GM12878 (cell line): ENCODE measurements around the gene ADARB1. TPM values are rescaled to one million over a fixed set of nuclear protein-coding genes. Genes with fewer than 3 reads are reported as not detected.

Experiments
- ATAC-seq: fragments of 200-7000 bp; cut with Tn5 transposase; 3 replicates; pipeline ENCODE4 v1.9.1; 2020; ENCODE audit warnings: mild to moderate bottlenecking, moderate library complexity
- BruUV-seq: library from RNA; stranded (reverse); fragments of 400-500 nt; replicated peaks from 2 replicates; lab custom pipeline; 2021; lab: Mats Ljungman, UMichigan
- CTCF ChIA-PET: fragments of 300-600 bp; sonication (Branson Sonifier 250); formaldehyde crosslinking; extraction: SDS; loops from one replicate; lab custom pipeline; 2021; ENCODE audit warnings: inconsistent platforms; lab: Yijun Ruan, JAX
- POLR2A ChIA-PET: fragments of 350-600 bp; formaldehyde crosslinking; extraction: SDS; loops from one replicate; lab custom pipeline; 2021; ENCODE audit warnings: inconsistent platforms; lab: Charles Lee
- RAD21 ChIA-PET: fragments of 300-600 bp; sonication (Branson Sonifier 250); formaldehyde crosslinking; loops from one replicate; lab custom pipeline; 2023; ENCODE audit warnings: antibody characterized with exemption; ENCODE audit not compliant: unreplicated experiment; lab: Charles Lee
- SMC1A ChIA-PET: fragments of 300-600 bp; sonication (Branson Sonifier 250); formaldehyde crosslinking; loops from one replicate; lab custom pipeline; 2023; ENCODE audit not compliant: unreplicated experiment, uncharacterized antibody; lab: Charles Lee
- DNase-seq: peaks from one replicate; pipeline ENCODE4 v3.0.0-alpha.2; 2011; ENCODE audit warnings: low read depth, low spot score
- FAIRE-seq: peaks from 3 replicates; lab custom pipeline; 2011; peaks lifted over from hg19 to GRCh38; lab: Jason Lieb, UNC
- H2AFZ ChIP-seq: 2 replicates; pipeline ENCODE4 v1.6.0; 2011; ENCODE audit warnings: low read depth, low read length, control low read depth; ENCODE audit not compliant: control insufficient read depth
- H3K27ac ChIP-seq: 2 replicates; pipeline ENCODE4 v1.5.1; 2011; ENCODE audit warnings: control low read depth; ENCODE audit not compliant: control insufficient read depth, insufficient read depth
- H3K27me3 ChIP-seq, 2 experiments: replicated peaks in 1 of 2; 2 replicates each; pipeline versions ENCODE4 v1.6.0 to v1.6.1; 2011; ENCODE audit warnings: low read length in 1 of 2; ENCODE audit not compliant: control insufficient read depth in 2 of 2, insufficient read depth in 2 of 2
- H3K36me3 ChIP-seq, 2 experiments: 2 replicates each; pipeline ENCODE4 v1.5.1; 2011; ENCODE audit warnings: low read length in 1 of 2; ENCODE audit not compliant: control insufficient read depth in 2 of 2, insufficient read depth in 2 of 2
- H3K4me1 ChIP-seq: 2 replicates; pipeline ENCODE4 v1.6.1; 2011; ENCODE audit warnings: mild to moderate bottlenecking, low read length, moderate library complexity, mixed read lengths; ENCODE audit not compliant: control insufficient read depth, insufficient read depth
- H3K4me2 ChIP-seq: 2 replicates; pipeline ENCODE4 v1.6.0; 2011; ENCODE audit warnings: control low read depth; ENCODE audit not compliant: control insufficient read depth, insufficient read depth
- H3K4me3 ChIP-seq: fragments of 200-600 bp; sonication (generic); 2 replicates; pipeline ENCODE4 v1.5.1; 2016
- H3K79me2 ChIP-seq: 2 replicates; pipeline ENCODE4 v1.6.0; 2011; ENCODE audit warnings: low read length; ENCODE audit not compliant: control insufficient read depth, insufficient read depth
- H3K9ac ChIP-seq: 2 replicates; pipeline ENCODE4 v1.8.0; 2011; ENCODE audit warnings: low read length, control low read depth, mixed read lengths; ENCODE audit not compliant: control insufficient read depth, insufficient read depth
- H3K9me3 ChIP-seq: replicated peaks from 3 replicates; pipeline ENCODE4 v1.5.1; 2011; ENCODE audit warnings: mild to moderate bottlenecking, low read length; ENCODE audit not compliant: control insufficient read depth, insufficient read depth
- H4K20me1 ChIP-seq: 2 replicates; pipeline ENCODE4 v1.6.0; 2011; ENCODE audit not compliant: control insufficient read depth, insufficient read depth
- CHD1 ChIP-seq: IDR thresholded peaks from 2 replicates; pipeline ENCODE4 v1.6.1; 2012; ENCODE audit warnings: low read depth, low read length, improper control_type of control experiment
- RCOR1 ChIP-seq: conservative IDR thresholded peaks from 2 replicates; pipeline ENCODE4 v1.6.1; 2012; ENCODE audit warnings: low read depth, low read length, improper control_type of control experiment
- SREBF1 ChIP-seq: IDR thresholded peaks from 2 replicates; pipeline ENCODE4 v1.6.1; 2012; ENCODE audit warnings: mild to moderate bottlenecking, low read length
- ZBTB4 ChIP-seq: fragments of 450-650 bp; formaldehyde crosslinking; IDR thresholded peaks from 2 replicates; pipeline ENCODE4 v1.4.0; 2022; ENCODE audit warnings: mild to moderate bottlenecking, moderate library complexity
- WGBS: methylation state at CpG from one replicate; pipeline ENCODE4 v1.1.6; 2016; ENCODE audit warnings: low lambda C conversion rate; ENCODE audit not compliant: insufficient replicate concordance, insufficient coverage; ENCODE audit errors: missing lambda C conversion rate; 5-methylcytosine and 5-hydroxymethylcytosine counted together
- in situ Hi-C: fragments of 300-500 bp; cut with MboI; formaldehyde crosslinking; loops from 9 replicates; pipeline ENCODE4 v1.14.3; 2018; ENCODE audit warnings: mixed read lengths
- intact Hi-C: fragments of 100-400 bp; cut with micrococcal nuclease; formaldehyde crosslinking; loops from one replicate; pipeline ENCODE4 v1.14.2; 2022; ENCODE audit not compliant: unreplicated experiment
- polyA plus RNA-seq, 11 experiments: library from polyadenylated mRNA; depleted of rRNA in 4 of 11; unstranded in 6 of 11; stranded (reverse) in 5 of 11; fragments of >200 nt; fragmentation: Nextera tagmentation in 4 of 11; fragmentation: Illumina TruSeq in 1 of 11; extraction: Ambion mirVana in 4 of 11; extraction: Trizol in 1 of 11; gene quantifications; 1 replicate in 1 of 11; 2 replicates in 10 of 11; pipeline versions ENCODE4 v1.2.1 to v1.2.3, GENCODE V29; 2011 to 2016; ENCODE audit warnings: inconsistent platforms in 2 of 11, missing spikeins in 2 of 11, low read depth in 1 of 11
- total RNA-seq, 4 experiments: library from RNA; depleted of rRNA in 3 of 4; stranded (reverse); fragments of >200 nt in 3 of 4; fragmentation: Illumina TruSeq in 1 of 4; extraction: Trizol in 1 of 4; gene quantifications; 2 replicates each; pipeline versions ENCODE4 v1.2.1 to v1.2.3, GENCODE V29; 2013 to 2021

Gene ADARB1
- total and polyA plus RNA-seq, 10 of the 15 experiments (the other 5 are each of a cell fraction or from before 2014, with no cell fraction given), result 5.7 to 61.7 (median 25.3) TPM

GRCh38 chr21:45054227-45054926, 20.0 kb upstream of the ADARB1 start:
- peaks cover 0 to 5% of the 10 kb centered on the region in 2 experiments; a peak in 2 of 4 replicates for H3K27me3 ChIP-seq
- CTCF ChIA-PET, result interaction anchor here (1.3 to 1.8 kb wide), 2 partner anchors 74 to 83 kb away, joined by 4 to 9 read pairs; no protein-coding TSS in a partner anchor
- 29% methylated on average over 18 of the region's 18 CpGs for WGBS
- no peaks in the 10 kb centered on the region for H3K9me3 ChIP-seq
- TF ChIP-seq SREBF1 (no peak), RCOR1 (no peak), ZBTB4 (no peak), CHD1 (no peak)
- no peak overlapping the region for H3K27ac ChIP-seq
- H3K4me3 ChIP-seq, result no peak overlapping the region
- no peak overlapping the region for H3K4me2 ChIP-seq
- H3K9ac ChIP-seq, result no peak overlapping the region
- in situ Hi-C loops (no loop called here), intact Hi-C loops (no loop called here)
- FAIRE-seq (no peak), ATAC-seq (no peak), DNase-seq (no peak)
- RAD21 ChIA-PET, result interaction anchor here (0.6 to 1.2 kb wide), 3 partner anchors 8 to 76 kb away, joined by 3 read pairs; no protein-coding TSS in a partner anchor
- no TSS peak for BruUV-seq
- SMC1A ChIA-PET, result interaction anchor here (1.0 to 1.4 kb wide), 4 partner anchors 8 to 74 kb away, joined by 3 to 5 read pairs (median 4); no protein-coding TSS in a partner anchor
- H3K36me3 ChIP-seq, result no peaks in the 10 kb centered on the region
- no peaks in the 10 kb centered on the region for H3K4me1 ChIP-seq
- H3K79me2 ChIP-seq, result no peaks in the 10 kb centered on the region
- POLR2A ChIA-PET, result interaction anchor here (0.6 kb wide), 1 partner anchor 113 kb away, joined by 3 read pairs; no protein-coding TSS in a partner anchor
- no peak overlapping the region for H2AFZ ChIP-seq
- H4K20me1 ChIP-seq, result no peaks in the 10 kb centered on the region
